Measurements from ENCODE around the gene PLEKHM2.
"Not testable (repeated sequence)": the region's sequence is repeated elsewhere in the genome, so short reads cannot be mapped to it uniquely, and the experiment has no call there.

PLEKHM2 gene

GRCh38 chr1:15684042-15684461 is at the start of gene PLEKHM2:
PLEKHM2 (plus strand) TSS chr1:15684320; CDS start chr1:15684559, 239 bp downstream.
- peak; percentile 28 to 38 for DNase-seq (ENCODE audit: low read depth in 2 of 2)

GRCh38 chr1:15636436-15636835 is 47.7 kb upstream of the PLEKHM2 start:
- no peak for DNase-seq (ENCODE audit: low read depth in 2 of 2)

- no peak for DNase-seq (ENCODE audit: low read depth in 2 of 2)
Observed at GRCh38 chr1:15637826-15638225, 46.3 kb upstream of the PLEKHM2 start.

- no peak for DNase-seq (ENCODE audit: low read depth in 2 of 2)
Observed at GRCh38 chr1:15639262-15639661, 44.9 kb upstream of the PLEKHM2 start.

GRCh38 chr1:15639931-15640330 is 44.2 kb upstream of the PLEKHM2 start:
- DNase-seq (ENCODE audit: low read depth in 2 of 2): no peak

GRCh38 chr1:15640667-15641066 is 43.5 kb upstream of the PLEKHM2 start:
- no peak for DNase-seq (ENCODE audit: low read depth in 2 of 2)

GRCh38 chr1:15649937-15650336 is 34.2 kb upstream of the PLEKHM2 start:
- no peak for DNase-seq (ENCODE audit: low read depth in 2 of 2)

- no peak for DNase-seq (ENCODE audit: low read depth in 2 of 2)
Observed at GRCh38 chr1:15650433-15650832, 33.7 kb upstream of the PLEKHM2 start.

GRCh38 chr1:15652130-15652529 is 32.0 kb upstream of the PLEKHM2 start:
- not testable (repeated sequence) for DNase-seq (ENCODE audit: low read depth in 2 of 2)

GRCh38 chr1:15654091-15654690 is 29.9 kb upstream of the PLEKHM2 start:
- DNase-seq (ENCODE audit: low read depth in 2 of 2): no peak

GRCh38 chr1:15656464-15656863 is 27.7 kb upstream of the PLEKHM2 start:
- DNase-seq (ENCODE audit: low read depth in 2 of 2): no peak

GRCh38 chr1:15657021-15657420 is 27.1 kb upstream of the PLEKHM2 start:
- no peak for DNase-seq (ENCODE audit: low read depth in 2 of 2)

- no peak for DNase-seq (ENCODE audit: low read depth in 2 of 2)
Observed at GRCh38 chr1:15660151-15660550, 24.0 kb upstream of the PLEKHM2 start.

GRCh38 chr1:15662477-15662876 is 21.6 kb upstream of the PLEKHM2 start:
- no peak for DNase-seq (ENCODE audit: low read depth in 2 of 2)

- DNase-seq (ENCODE audit: low read depth in 2 of 2): no peak
Observed at GRCh38 chr1:15663925-15664324, 20.2 kb upstream of the PLEKHM2 start.

- DNase-seq (ENCODE audit: low read depth in 2 of 2): no peak
Observed at GRCh38 chr1:15667362-15667761, 16.8 kb upstream of the PLEKHM2 start.

GRCh38 chr1:15668089-15668754 is 15.9 kb upstream of the PLEKHM2 start:
- DNase-seq (ENCODE audit: low read depth in 2 of 2): no peak

- no peak for DNase-seq (ENCODE audit: low read depth in 2 of 2)
Observed at GRCh38 chr1:15669074-15669473, 15.0 kb upstream of the PLEKHM2 start.

GRCh38 chr1:15669864-15670263 is 14.3 kb upstream of the PLEKHM2 start:
- DNase-seq (ENCODE audit: low read depth in 2 of 2): no peak

GRCh38 chr1:15671430-15671829 is 12.7 kb upstream of the PLEKHM2 start:
- DNase-seq (ENCODE audit: low read depth in 2 of 2): no peak

- no peak for DNase-seq (ENCODE audit: low read depth in 2 of 2)
Observed at GRCh38 chr1:15674386-15675159, 9.5 kb upstream of the PLEKHM2 start.

- no peak for DNase-seq (ENCODE audit: low read depth in 2 of 2)
Observed at GRCh38 chr1:15676010-15676409, 8.1 kb upstream of the PLEKHM2 start.
